Neural cell (in vitro differentiated cells): Measurements from ENCODE around the gene AGBL1. TPM values are rescaled to one million over a fixed set of nuclear protein-coding genes. Genes with fewer than 3 reads are reported as not detected.

Experiments
- H2AFZ ChIP-seq: fragments of 200-600, 300-800 bp; sonication (generic), shearing (Covaris generic); 2 replicates; pipeline ENCODE4 v1.6.0; 2014; ENCODE audit warnings: low read depth, mild to moderate bottlenecking, antibody characterized with exemption, low read length, moderate library complexity
- H3F3A ChIP-seq: fragments of 200-600 bp; shearing (Covaris generic); 2 replicates; pipeline ENCODE4 v1.6.1; 2016; ENCODE audit warnings: mild to moderate bottlenecking, moderate library complexity, mixed read lengths, antibody characterized with exemption, low read length; ENCODE audit not compliant: insufficient read depth, poor library complexity, severe bottlenecking
- H3K27ac ChIP-seq: fragments of 200-600, 300-800 bp; sonication (generic), shearing (Covaris generic); 2 replicates; pipeline ENCODE4 v1.5.1; 2014; ENCODE audit warnings: mild to moderate bottlenecking, low read length, moderate library complexity
- H3K27me3 ChIP-seq: fragments of 300-800, 200-600 bp; sonication (generic), shearing (Covaris generic); 2 replicates; pipeline ENCODE4 v1.6.0; 2014; ENCODE audit warnings: mild to moderate bottlenecking, low read depth, low read length, moderate library complexity; ENCODE audit not compliant: insufficient read depth
- H3K36me3 ChIP-seq: fragments of 300-800, 200-600 bp; sonication (generic), shearing (Covaris generic); 2 replicates; pipeline ENCODE4 v1.5.1; 2014; ENCODE audit warnings: mild to moderate bottlenecking, antibody characterized with exemption, low read length, moderate library complexity; ENCODE audit not compliant: insufficient read depth
- H3K4me2 ChIP-seq: fragments of 300-800, 200-600 bp; sonication (generic), shearing (Covaris generic); 2 replicates; pipeline ENCODE4 v1.6.0; 2014; ENCODE audit warnings: mild to moderate bottlenecking, low read length
- H3K4me3 ChIP-seq: fragments of 300-800, 200-600 bp; sonication (generic), shearing (Covaris generic); 2 replicates; pipeline ENCODE4 v1.5.1; 2014; ENCODE audit warnings: mild to moderate bottlenecking, low read length, moderate library complexity
- H3K79me2 ChIP-seq: fragments of 200-600 bp; shearing (Covaris generic); replicated peaks from 2 replicates; pipeline ENCODE4 v1.6.0; 2014; ENCODE audit warnings: mild to moderate bottlenecking, low read length, moderate library complexity; ENCODE audit not compliant: insufficient read depth
- H3K9ac ChIP-seq: fragments of 300-800, 200-600 bp; sonication (generic), shearing (Covaris generic); 2 replicates; pipeline ENCODE4 v1.6.1; 2016; ENCODE audit warnings: mild to moderate bottlenecking, low read length, mixed read lengths
- H3K9me2 ChIP-seq: fragments of 200-600 bp; shearing (Covaris generic); 2 replicates; pipeline ENCODE4 v1.6.1; 2016; ENCODE audit warnings: mild to moderate bottlenecking, low read length, mixed read lengths; ENCODE audit not compliant: insufficient read depth
- H3K9me3 ChIP-seq: fragments of 200-600, 300-800 bp; sonication (generic), shearing (Covaris generic); 2 replicates; pipeline ENCODE4 v1.6.1; 2016; ENCODE audit warnings: mild to moderate bottlenecking, mixed run types, low read length, moderate library complexity, mixed read lengths
- H4K20me1 ChIP-seq: fragments of 200-600 bp; shearing (Covaris generic); 2 replicates; pipeline ENCODE4 v1.6.1; 2016; ENCODE audit warnings: mild to moderate bottlenecking, mixed run types; ENCODE audit not compliant: insufficient read depth
- EP300 ChIP-seq: fragments of 450-650 bp; conservative IDR thresholded peaks from 2 replicates; pipeline ENCODE4 v1.6.1; 2014; ENCODE audit warnings: antibody characterized with exemption, mild to moderate bottlenecking, moderate library complexity; ENCODE audit not compliant: poor library complexity, severe bottlenecking
- EZH2 ChIP-seq: fragments of 200-600, 300-800 bp; shearing (Covaris generic), sonication (generic); IDR thresholded peaks from 2 replicates; pipeline ENCODE4 v1.6.1; 2014; ENCODE audit warnings: antibody characterized with exemption, low read length, borderline replicate concordance, mild to moderate bottlenecking; ENCODE audit not compliant: insufficient read depth, poor library complexity, severe bottlenecking
- MXI1 ChIP-seq: fragments of 450-650 bp; conservative IDR thresholded peaks from 2 replicates; pipeline ENCODE4 v1.6.1; 2014; ENCODE audit warnings: antibody characterized with exemption, mild to moderate bottlenecking; ENCODE audit not compliant: poor library complexity, severe bottlenecking
- POLR2AphosphoS5 ChIP-seq: IDR thresholded peaks from 2 replicates; pipeline ENCODE4 v1.6.1; 2012
- RAD21 ChIP-seq: fragments of 450-650 bp; conservative IDR thresholded peaks from 2 replicates; pipeline ENCODE4 v1.6.1; 2014; ENCODE audit warnings: antibody characterized with exemption, mild to moderate bottlenecking, moderate library complexity
- REST ChIP-seq: IDR thresholded peaks from 2 replicates; pipeline ENCODE4 v1.6.1; 2012; ENCODE audit warnings: borderline replicate concordance
- SMC3 ChIP-seq: fragments of 450-650 bp; conservative IDR thresholded peaks from 2 replicates; pipeline ENCODE4 v1.6.1; 2014; ENCODE audit warnings: antibody characterized with exemption, mild to moderate bottlenecking, moderate library complexity; ENCODE audit not compliant: poor library complexity
- TAF1 ChIP-seq: IDR thresholded peaks from 2 replicates; pipeline ENCODE4 v1.6.1; 2012; ENCODE audit warnings: low read depth
- polyA plus RNA-seq: library from polyadenylated mRNA; depleted of rRNA; stranded (reverse); fragments of >200 nt; gene quantifications from 2 replicates; pipeline ENCODE4 v1.2.3, GENCODE V29; 2014
- TF ChIP-seq, protein P1 (sequence below): fragments of 450-650 bp; IDR thresholded peaks from 2 replicates; pipeline ENCODE4 v1.5.1; 2014; ENCODE audit warnings: antibody characterized with exemption, mild to moderate bottlenecking, moderate library complexity; ENCODE audit not compliant: poor library complexity, severe bottlenecking

Gene AGBL1
- polyA plus RNA-seq, 1 donor from 2014 or later: 0.12 TPM

DNA sequence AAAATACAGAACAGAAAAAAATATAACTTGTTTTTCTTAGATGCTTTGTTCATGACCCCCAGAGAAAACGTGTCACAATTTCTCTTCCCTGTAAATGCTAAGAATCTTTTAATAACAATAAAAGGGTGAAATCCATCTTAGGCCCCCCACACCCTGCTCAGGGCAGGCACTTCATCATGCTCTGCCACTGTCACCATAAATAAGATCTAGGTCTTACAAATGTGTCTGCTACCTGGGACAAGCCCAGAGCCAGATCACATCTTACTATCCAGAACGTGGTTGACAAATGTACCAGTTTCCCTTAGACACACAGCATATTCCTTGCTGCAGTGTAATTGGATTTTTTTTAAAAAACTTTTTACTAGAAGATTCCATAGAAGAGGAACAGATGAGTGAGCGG is 795.4 kb downstream of the AGBL1 start:
- Histone ChIP-seq H3F3A (no peaks in the 10 kb centered on the region), H3K79me2 (no peaks in the 10 kb centered on the region), H3K9ac (no peak overlapping the region), H3K4me3 (no peak overlapping the region), H3K4me2 (no peak overlapping the region), H2AFZ (no peak overlapping the region), H4K20me1 (no peaks in the 10 kb centered on the region), H3K27me3 (no peaks in the 10 kb centered on the region), H3K9me2 (no peaks in the 10 kb centered on the region), H3K27ac (no peak overlapping the region), H3K9me3 (no peaks in the 10 kb centered on the region), H3K36me3 (no peaks in the 10 kb centered on the region)
- TF ChIP-seq REST: no peak
- TF ChIP-seq, protein P1, sequence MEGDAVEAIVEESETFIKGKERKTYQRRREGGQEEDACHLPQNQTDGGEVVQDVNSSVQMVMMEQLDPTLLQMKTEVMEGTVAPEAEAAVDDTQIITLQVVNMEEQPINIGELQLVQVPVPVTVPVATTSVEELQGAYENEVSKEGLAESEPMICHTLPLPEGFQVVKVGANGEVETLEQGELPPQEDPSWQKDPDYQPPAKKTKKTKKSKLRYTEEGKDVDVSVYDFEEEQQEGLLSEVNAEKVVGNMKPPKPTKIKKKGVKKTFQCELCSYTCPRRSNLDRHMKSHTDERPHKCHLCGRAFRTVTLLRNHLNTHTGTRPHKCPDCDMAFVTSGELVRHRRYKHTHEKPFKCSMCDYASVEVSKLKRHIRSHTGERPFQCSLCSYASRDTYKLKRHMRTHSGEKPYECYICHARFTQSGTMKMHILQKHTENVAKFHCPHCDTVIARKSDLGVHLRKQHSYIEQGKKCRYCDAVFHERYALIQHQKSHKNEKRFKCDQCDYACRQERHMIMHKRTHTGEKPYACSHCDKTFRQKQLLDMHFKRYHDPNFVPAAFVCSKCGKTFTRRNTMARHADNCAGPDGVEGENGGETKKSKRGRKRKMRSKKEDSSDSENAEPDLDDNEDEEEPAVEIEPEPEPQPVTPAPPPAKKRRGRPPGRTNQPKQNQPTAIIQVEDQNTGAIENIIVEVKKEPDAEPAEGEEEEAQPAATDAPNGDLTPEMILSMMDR: no peak
- no peak for TF ChIP-seq MXI1
- TF ChIP-seq EZH2: no peak
- TF ChIP-seq POLR2AphosphoS5: no peak
- TF ChIP-seq EP300: no peak

GRCh38 chr15:86876387-86876944 is 796.8 kb downstream of the AGBL1 start:
- no peaks in the 10 kb centered on the region for H3K27me3 ChIP-seq
- H4K20me1 ChIP-seq: no peaks in the 10 kb centered on the region
- no peaks in the 10 kb centered on the region for H3K36me3 ChIP-seq
- H3K9me2 ChIP-seq: no peaks in the 10 kb centered on the region
- no peak overlapping the region for H3K27ac ChIP-seq
- H3F3A ChIP-seq: no peaks in the 10 kb centered on the region
- H3K79me2 ChIP-seq: no peaks in the 10 kb centered on the region
- H3K4me3 ChIP-seq: no peak overlapping the region
- no peak overlapping the region for H2AFZ ChIP-seq
- H3K9ac ChIP-seq: no peak overlapping the region
- no peak overlapping the region for H3K4me2 ChIP-seq
- H3K9me3 ChIP-seq: no peaks in the 10 kb centered on the region
- TF ChIP-seq, protein P1: no peak
- TF ChIP-seq RAD21: no peak
- no peak for TF ChIP-seq POLR2AphosphoS5
- no peak for TF ChIP-seq SMC3
- no peak for TF ChIP-seq TAF1
- TF ChIP-seq EP300: no peak
- no peak for TF ChIP-seq EZH2
- TF ChIP-seq REST: no peak
- TF ChIP-seq MXI1: no peak
